ENCODE results near the gene EYA4.

Gene EYA4

GRCh38 chr6:133241086-133241900, at the start of gene EYA4:
Gene EYA4 (plus strand): TSS chr6:133241357. CDS start chr6:133274781, 33,424 bp downstream.
- in situ Hi-C loops (cut with HindIII; ENCODE audit: low sequenced_read_pairs), result no loop called here

- in situ Hi-C loops (cut with HindIII; ENCODE audit: low sequenced_read_pairs), result no loop called here
Measured at GRCh38 chr6:133193396-133193795, 47.8 kb upstream of the EYA4 start.

- in situ Hi-C loops (cut with HindIII; ENCODE audit: low sequenced_read_pairs), result no loop called here
Measured at GRCh38 chr6:133198725-133199124, 42.4 kb upstream of the EYA4 start.

GRCh38 chr6:133201231-133201630, 39.9 kb upstream of the EYA4 start:
- in situ Hi-C loops (cut with HindIII; ENCODE audit: low sequenced_read_pairs), result loop anchor here (25.0 kb wide), 1 partner anchor 111 kb away; no protein-coding TSS in a partner anchor

GRCh38 chr6:133202610-133203343, 38.4 kb upstream of the EYA4 start:
- in situ Hi-C loops (cut with HindIII; ENCODE audit: low sequenced_read_pairs), result loop anchor here (25.0 kb wide), 1 partner anchor 110 kb away; no protein-coding TSS in a partner anchor

- in situ Hi-C loops (cut with HindIII; ENCODE audit: low sequenced_read_pairs), result loop anchor here (25.0 kb wide), 1 partner anchor 109 kb away; no protein-coding TSS in a partner anchor
Measured at GRCh38 chr6:133203344-133203697, 37.8 kb upstream of the EYA4 start.

- in situ Hi-C loops (cut with HindIII; ENCODE audit: low sequenced_read_pairs), result loop anchor here (25.0 kb wide), 1 partner anchor 107 kb away; no protein-coding TSS in a partner anchor
Measured at GRCh38 chr6:133205304-133205703, 35.9 kb upstream of the EYA4 start.

- in situ Hi-C loops (cut with HindIII; ENCODE audit: low sequenced_read_pairs), result loop anchor here (25.0 kb wide), 1 partner anchor 105 kb away; no protein-coding TSS in a partner anchor
Measured at GRCh38 chr6:133206942-133207341, 34.2 kb upstream of the EYA4 start.

GRCh38 chr6:133207754-133208153, 33.4 kb upstream of the EYA4 start:
- in situ Hi-C loops (cut with HindIII; ENCODE audit: low sequenced_read_pairs), result loop anchor here (25.0 kb wide), 1 partner anchor 105 kb away; no protein-coding TSS in a partner anchor

- in situ Hi-C loops (cut with HindIII; ENCODE audit: low sequenced_read_pairs), result loop anchor here (25.0 kb wide), 1 partner anchor 104 kb away; no protein-coding TSS in a partner anchor
Measured at GRCh38 chr6:133208183-133208755, 32.9 kb upstream of the EYA4 start.

- in situ Hi-C loops (cut with HindIII; ENCODE audit: low sequenced_read_pairs), result loop anchor here (25.0 kb wide), 1 partner anchor 98 kb away; no protein-coding TSS in a partner anchor
Measured at GRCh38 chr6:133214267-133214666, 26.9 kb upstream of the EYA4 start.

- in situ Hi-C loops (cut with HindIII; ENCODE audit: low sequenced_read_pairs), result loop anchor here (25.0 kb wide), 1 partner anchor 93 kb away; no protein-coding TSS in a partner anchor
Measured at GRCh38 chr6:133218852-133219251, 22.3 kb upstream of the EYA4 start.

GRCh38 chr6:133223452-133224029, 17.6 kb upstream of the EYA4 start:
- in situ Hi-C loops (cut with HindIII; ENCODE audit: low sequenced_read_pairs), result loop anchor here (25.0 kb wide), 1 partner anchor 89 kb away; no protein-coding TSS in a partner anchor

GRCh38 chr6:133225560-133225959, 15.6 kb upstream of the EYA4 start:
- in situ Hi-C loops (cut with HindIII; ENCODE audit: low sequenced_read_pairs), result no loop called here

- in situ Hi-C loops (cut with HindIII; ENCODE audit: low sequenced_read_pairs), result no loop called here
Measured at GRCh38 chr6:133227344-133227743, 13.8 kb upstream of the EYA4 start.

GRCh38 chr6:133230052-133230451, 11.1 kb upstream of the EYA4 start:
- in situ Hi-C loops (cut with HindIII; ENCODE audit: low sequenced_read_pairs), result no loop called here

- in situ Hi-C loops (cut with HindIII; ENCODE audit: low sequenced_read_pairs), result no loop called here
Measured at GRCh38 chr6:133235221-133235620, 5.9 kb upstream of the EYA4 start.

GRCh38 chr6:133236932-133237331, 4.2 kb upstream of the EYA4 start:
- in situ Hi-C loops (cut with HindIII; ENCODE audit: low sequenced_read_pairs), result no loop called here

GRCh38 chr6:133240511-133241085, 559 bp upstream of the EYA4 start:
- in situ Hi-C loops (cut with HindIII; ENCODE audit: low sequenced_read_pairs), result no loop called here

GRCh38 chr6:133241901-133242636, 912 bp downstream of the EYA4 start:
- in situ Hi-C loops (cut with HindIII; ENCODE audit: low sequenced_read_pairs), result no loop called here
